Stimulated activated CD8-positive, alpha-beta memory T cell treated with anti-CD3 and anti-CD28 coated beads, Interleukin-7, amount 100 ng/mL, for 1 hour (primary cell): ENCODE results near the gene MEI4.
"Not testable (repeated sequence)": the region's sequence is repeated elsewhere in the genome, so short reads cannot be mapped to it uniquely, and the experiment has no call there.

Experiments used
- DNase-seq, 2 donors: peaks; one replicate each; pipeline ENCODE4 v3.0.0-alpha.2; 2020; ENCODE audit warnings: low read depth in 2 of 2

Gene MEI4

DNA sequence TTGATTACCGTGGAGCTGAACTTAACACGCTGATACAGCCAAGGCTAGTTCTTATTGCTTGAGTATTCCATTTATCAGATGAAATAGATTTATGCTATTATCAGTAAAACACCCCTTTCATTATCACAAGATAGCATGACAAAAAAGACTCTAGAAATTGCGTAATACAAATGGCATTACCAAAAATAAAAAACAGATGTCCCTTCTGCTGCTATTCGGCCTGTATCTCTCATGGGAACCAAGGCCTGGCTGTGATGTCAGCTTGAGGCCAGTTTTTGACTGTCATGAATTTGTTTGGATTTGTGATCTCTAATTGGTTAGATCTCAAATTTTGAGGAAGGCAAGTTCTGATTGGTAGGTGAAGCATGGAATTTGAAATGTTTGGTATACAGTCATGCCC lies 25.2 kb downstream of the MEI4 start:
- DNase-seq: no peak

DNA sequence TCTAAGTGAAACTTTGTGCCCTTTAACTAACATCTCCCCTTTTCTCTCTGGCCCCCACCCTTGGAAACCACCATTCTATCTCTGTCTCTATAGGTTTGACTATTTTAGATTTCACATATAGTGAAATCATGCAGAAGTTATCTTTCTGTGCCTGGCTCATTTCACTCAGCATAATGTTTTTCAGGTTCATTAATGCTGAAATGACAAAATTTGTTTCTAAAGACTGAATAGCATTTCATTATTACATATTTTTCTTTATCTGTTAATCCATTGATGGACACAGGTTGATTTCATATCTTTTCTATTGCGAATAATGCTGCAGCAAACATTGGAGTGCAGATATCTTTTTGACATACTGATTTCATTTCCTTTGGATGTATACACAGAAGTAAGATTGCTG lies 30.7 kb downstream of the MEI4 start:
- no peak for DNase-seq

DNA sequence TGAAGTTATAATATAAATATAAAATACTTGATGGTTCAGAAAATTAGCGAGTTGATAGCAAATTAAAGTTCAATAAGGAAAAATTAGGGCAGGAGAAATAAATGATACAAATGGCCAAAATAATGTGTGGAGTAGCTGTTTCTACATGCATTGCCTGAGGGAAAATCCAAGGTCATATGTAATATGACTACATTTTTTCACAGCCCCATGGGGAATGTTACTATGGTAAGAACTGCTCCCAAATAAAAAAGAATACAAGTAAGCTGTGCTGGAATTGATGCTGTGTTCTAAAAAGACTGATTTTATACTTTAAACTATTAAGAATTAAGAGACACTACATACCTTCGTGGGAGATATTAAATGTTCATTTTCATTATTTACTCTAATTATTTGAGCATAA lies 34.1 kb downstream of the MEI4 start:
- DNase-seq: no peak

DNA sequence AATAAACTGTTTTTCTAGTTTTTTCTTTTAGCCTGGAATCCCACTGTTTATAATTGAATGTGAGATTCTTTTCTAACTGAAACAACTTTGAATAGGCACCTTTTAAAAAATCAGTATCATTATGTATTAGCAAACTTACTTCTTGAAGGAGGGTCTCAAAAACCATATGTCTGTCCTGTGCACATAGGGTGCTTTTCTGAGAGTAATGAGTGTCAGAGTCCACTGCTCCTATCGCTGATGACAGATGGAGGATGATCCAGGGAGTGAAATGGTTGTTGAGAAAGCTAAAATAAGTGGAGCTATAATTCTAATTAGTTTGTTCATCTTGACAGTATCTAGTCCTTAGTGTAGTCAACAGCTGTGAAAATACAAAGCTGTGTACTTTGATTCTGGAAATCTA lies 35.8 kb downstream of the MEI4 start:
- no peak for DNase-seq

DNA sequence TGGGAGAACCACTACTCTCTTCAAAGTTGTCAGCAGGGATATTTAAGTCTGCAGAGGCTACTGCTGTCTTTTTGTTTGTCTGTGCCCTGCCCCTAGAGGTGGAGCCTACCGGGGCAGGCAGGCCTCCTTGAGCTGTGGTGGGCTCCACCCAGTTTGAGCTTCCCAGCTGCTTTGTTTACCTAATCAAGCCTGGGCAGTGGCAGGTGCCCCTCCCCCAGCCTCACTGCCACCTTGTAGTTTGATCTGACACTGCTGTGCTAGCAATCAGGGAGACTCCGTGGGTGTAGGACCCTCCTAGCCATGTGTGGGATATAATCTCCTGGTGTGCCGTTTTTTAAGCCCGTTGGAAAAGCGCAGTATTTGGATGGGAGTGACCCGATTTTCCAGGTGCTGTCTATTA lies 47.3 kb downstream of the MEI4 start:
- DNase-seq: not testable (repeated sequence)

DNA sequence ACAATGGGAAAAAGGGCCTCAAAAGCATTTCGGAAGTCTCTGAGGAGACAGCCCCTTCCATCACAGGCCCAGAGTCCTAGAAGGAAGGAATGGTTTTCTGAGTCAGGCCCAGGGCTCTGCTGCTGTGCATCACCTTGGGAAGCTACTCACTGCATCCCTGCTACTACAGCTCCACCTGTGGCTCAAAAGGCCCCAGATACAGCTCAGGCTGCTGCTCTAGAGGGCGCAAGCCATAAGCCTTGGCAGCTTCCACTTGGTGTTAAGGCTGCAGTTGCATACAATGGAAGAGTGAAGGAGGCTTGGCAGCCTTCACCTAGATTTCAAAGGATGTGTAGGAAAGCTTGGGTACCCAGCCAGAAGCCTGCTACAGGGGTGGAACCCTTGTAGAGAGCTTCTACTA lies 54.8 kb downstream of the MEI4 start:
- no peak for DNase-seq

DNA sequence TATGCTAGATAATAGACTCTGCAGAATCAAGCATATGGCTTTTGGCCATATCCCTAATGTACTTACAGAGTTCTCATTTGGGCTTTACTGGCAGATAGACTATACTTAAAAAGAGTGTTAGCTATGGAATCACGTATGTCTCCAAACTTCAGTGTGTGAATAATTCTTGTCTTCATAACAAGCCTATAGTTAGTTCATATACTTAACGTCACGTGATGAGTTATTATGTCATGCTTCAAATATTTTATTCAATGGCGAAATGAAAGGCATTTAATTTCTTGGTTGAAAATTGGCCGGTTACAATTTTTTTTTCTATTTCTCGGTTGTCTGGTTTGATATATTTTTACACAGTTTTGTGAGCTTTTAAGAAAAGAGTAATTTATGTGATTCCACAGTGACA lies 62.7 kb downstream of the MEI4 start:
- no peak for DNase-seq

DNA sequence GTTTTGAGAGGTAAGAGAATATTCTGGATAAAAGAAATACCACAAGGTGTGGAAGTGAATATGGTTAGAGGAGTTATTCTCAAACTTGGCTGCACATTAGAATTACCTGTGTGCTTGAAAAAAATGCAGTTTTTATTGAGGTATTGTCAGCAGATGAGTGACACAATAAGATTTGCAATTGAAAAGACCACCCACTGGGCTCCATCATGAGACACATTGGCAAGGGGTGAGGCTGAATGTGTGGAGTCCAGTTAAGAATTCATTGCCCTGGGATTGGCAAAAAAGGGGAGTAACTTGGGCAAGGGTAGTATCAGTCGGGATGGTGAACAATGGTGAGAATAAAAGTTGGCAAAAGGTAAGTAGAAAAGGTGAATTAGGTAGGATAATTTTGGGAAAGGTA lies 63.5 kb downstream of the MEI4 start:
- DNase-seq: no peak

DNA sequence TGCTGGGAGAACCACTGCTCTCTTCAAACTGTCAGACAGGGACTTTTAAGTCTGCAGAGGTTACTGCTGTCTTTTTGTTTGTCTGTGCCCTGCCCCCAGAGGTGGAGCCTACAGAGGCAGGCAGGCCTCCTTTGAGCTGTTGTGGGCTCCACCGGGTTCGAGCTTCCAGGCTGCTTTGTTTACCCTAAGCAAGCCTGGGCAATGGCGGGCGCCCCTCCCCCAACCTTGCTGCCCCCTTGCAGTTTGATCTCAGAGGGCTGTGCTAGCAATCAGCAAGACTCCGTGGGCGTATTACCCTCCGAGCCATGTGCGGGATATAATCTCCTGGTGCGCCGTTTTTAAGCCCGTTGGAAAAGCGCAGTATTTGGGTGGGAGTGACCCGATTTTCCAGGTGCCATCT lies 83.2 kb downstream of the MEI4 start:
- DNase-seq: not testable (repeated sequence)

DNA sequence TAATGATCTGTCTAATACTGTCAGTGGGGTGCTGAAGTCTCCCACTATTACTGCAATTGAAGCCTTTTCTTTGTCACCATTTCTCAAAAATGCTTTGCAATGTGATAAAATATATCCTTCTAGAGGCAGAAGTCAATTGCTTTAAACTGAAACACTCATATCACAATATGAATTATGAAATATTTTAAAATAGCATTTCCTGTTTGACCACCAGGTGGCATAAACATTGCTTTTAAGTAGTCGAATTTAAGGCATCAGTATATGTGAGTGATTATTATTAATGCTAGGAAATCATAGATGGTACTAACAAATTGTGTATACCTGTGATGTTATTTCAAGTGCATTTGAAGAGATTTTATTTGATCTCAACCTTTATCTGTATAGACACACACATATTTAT lies 87.5 kb downstream of the MEI4 start:
- no peak for DNase-seq

DNA sequence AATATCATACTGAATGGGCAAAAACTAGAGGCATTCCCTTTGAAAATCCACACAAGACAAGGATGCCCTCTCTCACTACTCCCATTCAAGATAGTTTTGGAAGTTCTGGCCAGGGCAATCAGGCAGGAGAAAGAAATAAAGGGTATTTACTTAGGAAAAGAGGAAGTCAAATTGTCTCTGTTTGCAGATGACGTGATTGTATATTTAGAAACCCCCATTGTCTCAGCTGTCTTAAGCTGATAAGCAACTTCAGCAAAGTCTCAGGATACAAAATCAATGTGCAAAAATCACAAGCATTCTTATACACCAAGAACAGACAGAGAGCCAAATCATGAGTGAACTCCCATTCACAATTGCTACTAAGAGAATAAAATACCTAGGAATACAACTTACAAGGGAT lies 99.3 kb downstream of the MEI4 start:
- DNase-seq: not testable (repeated sequence)

DNA sequence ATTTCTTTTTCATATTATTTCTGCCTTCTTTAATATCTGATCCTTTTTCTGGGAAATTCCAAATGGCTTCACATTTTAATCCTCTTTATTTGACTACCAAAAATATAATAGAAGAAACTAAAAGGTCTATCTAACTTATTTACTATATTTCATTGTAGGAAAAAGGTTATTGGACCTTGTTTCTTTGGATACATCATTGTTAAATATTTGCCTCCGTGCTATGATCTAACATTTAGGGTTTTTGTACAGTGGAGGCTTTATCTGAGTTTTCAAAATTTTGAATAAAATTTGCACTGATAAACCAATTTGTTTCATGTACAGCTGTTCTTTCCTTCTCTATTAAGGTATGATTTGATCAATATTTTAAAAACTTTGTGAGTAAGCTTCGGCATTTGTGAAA lies 109.5 kb downstream of the MEI4 start:
- no peak for DNase-seq

DNA sequence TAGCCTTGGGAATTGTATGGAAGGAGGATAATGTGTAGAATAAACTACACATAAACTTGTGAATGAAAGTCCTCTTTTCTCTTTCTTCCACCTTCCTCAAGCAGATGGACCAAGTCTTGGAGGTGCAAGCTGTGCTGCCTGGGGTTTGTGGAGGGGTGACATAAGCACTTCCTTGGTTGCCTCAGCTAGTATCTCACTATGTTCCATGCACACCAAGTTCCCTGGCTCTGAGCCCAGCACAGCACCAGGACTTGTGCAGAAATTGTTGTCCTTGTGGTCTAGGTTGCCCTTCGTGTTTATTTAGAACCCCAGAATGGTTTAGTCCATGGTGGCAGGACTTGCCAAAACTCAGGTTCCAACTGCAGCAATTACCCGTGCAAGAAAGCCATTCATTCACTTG lies 110.3 kb downstream of the MEI4 start:
- no peak for DNase-seq

DNA sequence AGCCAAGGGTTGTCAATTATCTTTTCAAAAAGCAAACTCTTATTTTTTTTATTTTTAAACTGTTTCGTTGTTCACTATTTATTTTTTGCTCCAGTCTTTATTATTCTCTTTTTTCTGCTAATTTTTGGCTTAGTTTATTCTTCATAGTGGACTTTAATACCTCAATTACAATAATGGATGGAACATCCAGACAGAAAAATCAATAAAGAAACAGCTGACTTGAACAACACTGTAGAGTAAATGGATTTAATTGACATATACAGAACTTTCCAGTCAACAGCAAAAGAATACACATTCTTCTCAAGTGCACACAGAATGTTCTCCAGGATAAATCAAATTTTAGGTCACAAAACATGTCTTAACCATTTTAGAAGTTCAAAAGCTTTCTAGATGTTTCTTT lies 111.5 kb downstream of the MEI4 start:
- no peak for DNase-seq

DNA sequence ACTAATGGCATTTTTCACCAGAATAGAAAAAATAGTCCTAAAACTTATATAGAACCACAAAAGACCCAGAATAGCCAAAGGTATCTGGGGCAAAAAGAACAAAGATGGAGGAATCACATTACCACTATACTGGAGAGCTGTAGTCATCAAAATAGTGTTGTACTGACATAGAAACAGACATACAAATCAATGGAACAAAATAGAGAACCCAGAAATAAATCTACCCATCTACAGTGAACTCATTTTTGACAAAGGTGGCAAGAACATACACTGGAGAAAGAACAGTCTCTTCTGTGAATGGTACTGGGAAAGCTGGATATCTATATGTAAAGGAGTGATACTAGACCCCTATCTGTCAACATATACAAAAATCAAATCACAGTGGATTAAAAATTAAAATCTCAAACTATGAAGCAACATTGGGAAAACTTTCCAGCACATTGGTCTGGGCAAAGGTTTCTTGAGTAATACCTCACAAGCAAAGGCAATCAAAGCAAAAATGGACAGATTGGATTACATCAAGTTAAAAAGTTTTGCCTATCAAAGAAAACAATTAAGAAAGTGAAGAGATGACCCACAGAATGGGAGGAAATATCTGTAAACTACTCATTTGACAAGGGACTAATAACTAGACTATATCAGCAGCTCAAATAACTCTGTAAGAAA lies 120.5 kb downstream of the MEI4 start:
- no peak for DNase-seq

DNA sequence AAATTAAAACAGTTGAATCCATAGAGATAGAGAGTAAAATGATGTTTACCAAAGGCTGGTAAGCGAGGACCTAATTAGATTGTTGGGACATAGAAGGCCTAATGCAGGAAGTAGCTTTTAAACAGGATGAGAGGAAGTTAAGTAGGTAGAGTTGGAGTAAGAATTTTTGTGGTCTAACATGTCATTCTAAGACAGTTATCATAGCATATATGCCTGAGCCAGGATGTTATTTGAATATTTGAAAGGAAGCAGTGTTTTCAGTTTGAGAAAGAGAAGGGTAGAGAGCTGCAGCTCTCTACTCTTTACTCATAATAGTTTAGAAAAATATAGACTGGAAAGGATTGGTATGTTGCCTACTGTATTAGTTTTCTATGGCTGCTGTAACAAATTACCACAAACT lies 121.6 kb downstream of the MEI4 start:
- no peak for DNase-seq

DNA sequence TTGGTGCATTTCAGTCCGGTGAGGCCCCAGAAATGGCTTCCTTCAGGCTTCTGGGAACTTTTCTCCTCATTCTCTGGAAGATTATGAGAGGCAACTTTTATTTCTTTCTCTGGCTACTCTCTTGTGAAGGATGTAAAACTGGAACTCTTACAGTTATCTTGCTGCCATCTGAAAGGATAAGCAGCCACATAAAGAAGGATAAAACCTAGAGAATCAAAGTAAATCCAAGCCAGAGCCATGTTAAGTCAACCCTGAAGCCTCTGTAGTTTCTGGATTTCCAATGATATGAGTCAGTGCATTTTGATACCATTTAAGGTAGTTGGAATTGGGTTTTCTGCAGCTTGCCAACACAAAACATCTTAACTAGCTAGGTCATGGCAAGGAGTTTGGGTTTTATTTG lies 123.6 kb downstream of the MEI4 start:
- no peak for DNase-seq

DNA sequence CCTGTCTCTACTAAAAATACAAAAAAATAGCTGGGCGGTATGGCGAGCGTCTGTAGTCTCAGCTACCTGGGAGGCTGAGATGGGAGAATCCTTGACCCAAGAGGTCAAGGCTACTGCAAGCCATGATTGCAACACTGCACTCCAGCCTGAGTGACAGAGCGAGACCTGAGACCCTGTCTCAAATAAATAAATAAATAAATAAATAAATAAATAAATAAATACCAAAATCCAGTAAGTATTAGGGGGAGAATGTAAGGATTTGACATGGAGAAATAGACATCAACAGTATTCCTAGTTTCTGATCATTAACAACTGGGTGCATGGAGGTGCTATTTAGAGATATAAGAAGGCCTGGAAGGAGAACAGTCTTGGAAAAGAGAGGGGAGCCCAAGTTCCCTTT lies 125.7 kb downstream of the MEI4 start:
- no peak for DNase-seq

DNA sequence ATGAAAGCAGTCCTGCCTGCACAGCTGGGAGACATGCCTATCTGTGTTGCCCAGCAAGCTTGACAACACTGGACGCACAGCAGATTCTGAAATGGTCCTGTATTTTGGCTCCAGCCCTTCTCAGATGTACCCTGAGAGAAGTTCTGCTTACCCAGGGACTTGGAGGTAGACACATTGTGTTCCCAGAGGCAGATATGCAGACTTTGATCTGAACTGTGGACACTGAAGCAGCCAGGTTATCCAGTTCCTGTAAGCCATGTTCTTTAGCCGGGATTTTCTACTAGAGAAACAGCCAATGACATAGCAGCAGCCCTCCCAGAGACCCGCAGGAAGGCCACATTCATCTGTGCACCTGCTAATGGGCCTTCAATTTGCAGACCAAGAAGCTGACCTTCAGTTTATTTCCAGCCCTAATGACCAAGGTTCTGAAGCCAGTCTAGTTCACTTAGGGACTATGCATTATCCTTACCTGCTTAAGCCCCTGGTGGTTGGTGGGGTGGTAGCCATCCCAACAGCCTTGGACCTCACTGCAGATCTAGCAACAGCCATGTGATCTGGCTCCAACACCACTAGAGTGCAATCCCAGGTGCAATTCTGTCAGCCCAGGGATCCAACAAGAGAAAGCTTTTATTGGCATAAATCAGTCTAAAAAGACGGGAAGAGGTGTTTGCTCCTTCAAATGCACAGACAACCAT lies 134.2 kb downstream of the MEI4 start:
- no peak for DNase-seq

DNA sequence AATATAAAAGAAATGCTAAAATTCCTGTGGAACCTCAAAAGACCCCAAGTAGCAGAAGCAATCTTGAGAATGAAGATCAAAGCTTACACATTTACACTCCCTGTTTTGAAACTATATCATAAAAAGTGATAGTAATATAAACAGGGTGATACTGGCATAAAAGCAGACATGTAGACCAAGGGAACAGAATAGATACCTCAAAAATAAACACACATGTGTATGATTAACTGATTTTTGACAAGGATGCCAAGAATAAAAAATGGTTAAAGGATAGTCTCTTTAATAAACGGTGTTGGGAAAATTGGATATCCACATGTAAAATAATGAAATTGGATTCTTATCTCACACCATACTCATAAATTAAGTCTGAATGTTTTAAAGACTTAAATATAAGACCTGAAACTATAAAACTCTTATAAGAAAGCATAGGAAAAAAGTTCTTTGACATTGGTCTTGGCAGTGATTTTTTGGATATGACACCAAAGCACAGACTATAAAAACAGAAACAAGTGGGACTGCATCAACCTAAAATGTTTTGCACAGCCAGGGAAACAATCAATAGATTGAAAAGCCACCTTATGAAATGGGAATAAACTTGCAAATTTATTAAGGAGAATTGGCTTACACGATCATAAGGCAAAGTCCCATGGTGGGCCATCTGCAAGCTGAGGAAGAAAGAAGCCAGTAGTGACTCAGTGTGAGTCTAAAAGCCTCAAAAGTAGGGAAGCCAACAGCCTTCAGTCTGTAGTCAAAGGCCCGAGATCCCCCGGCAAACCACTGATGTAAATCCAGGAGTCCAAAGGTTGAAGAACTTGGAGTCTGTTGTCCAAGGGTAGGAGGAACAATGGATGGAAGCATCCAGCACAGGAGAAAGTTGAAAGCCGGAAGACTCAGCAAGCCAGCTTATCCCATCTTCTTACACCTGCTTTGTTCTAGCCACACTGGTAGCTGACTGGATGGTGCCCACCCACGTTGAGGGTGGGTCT lies 144.3 kb downstream of the MEI4 start:
- DNase-seq: no peak

DNA sequence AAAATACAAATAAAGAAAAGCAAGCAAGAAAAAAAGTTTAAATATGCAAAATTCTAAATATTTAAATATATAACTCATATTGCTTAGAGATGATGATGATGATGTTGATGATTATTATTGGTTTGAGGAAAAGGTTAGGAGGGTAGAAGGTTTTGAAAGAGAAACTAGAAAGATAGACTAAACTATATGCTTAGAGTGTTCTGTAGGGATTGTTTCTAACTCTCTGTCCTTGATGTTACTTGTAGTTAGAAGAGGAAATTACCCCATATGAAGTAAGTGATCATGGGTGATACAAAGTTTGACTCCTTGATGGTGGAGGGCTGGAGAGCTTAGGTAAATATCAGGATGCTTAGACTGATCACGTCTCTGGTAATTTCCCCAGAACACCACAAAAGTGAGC lies 159.5 kb downstream of the MEI4 start:
- DNase-seq: no peak

DNA sequence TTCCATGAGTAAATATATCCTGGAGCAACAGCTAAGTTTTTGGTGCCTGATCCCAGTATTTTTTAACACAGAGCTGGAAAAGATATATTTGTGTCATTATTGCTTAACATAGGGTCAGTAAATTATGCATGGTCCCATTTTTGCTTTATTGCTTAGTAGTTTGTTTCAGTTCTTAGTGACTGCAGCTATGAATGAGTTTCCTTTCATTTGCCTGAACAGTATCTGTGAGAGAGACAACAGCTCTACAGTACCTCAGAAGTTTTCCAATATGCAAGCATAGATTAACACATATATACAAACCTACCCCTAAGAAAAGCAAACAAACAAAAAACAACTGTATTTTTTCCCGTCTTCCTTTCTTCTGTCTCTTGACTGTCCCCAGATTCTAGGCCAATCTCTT lies 160.3 kb downstream of the MEI4 start:
- no peak for DNase-seq

DNA sequence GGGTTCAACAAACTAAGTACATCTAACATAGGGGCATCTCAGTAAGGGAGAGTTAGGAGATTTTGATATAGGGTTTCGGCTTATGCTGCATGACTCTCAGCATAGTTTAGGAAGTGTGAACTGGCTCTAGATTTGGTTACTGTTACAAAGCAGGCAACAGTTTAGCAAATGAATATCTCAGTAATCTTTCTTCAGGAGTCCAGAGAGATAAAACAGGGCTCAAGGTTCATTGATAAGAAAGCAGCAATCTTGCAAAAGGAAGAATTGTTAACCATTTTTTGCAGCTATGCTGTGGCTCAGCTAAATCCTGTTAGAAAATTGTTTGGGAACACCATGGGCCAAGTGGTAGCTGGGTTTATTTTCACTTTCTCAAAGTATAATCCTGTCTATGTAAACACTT lies 161.3 kb downstream of the MEI4 start:
- DNase-seq: no peak
